Measurements from ENCODE around the gene KRT17.

DNA sequence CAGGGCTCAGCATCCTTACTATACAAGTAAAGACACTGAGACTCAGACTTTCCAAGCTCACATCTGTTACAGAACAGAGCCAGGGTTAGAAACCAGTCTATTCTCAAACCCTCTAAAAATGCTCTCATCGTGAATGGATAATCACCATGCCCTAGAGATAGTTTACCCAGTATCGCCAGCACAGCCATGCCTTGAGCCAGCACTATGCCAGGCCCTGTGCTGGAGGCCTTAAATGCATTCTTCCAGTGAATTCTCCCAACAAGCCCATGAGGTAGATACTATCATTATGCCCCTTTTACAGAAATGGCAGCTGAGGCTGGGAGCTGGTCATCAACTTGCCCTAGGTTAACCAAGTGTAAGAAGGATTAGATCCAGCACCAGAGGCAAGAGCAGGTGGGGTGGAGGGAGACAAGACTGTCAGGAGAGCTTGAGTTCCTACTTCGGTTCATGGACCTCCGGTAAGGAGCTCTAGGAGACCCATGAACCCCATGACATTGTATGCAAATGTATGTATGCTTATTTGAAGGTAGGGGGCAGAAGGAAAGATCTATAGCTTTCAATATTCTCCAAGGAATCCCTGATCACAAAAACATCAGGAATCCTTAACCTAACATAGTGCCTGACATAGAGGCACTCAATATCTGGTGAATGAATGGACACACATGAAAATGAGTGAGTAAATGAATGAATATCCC, 42.9 kb downstream of the KRT17 start:
- TF ChIP-seq, protein P1, sequence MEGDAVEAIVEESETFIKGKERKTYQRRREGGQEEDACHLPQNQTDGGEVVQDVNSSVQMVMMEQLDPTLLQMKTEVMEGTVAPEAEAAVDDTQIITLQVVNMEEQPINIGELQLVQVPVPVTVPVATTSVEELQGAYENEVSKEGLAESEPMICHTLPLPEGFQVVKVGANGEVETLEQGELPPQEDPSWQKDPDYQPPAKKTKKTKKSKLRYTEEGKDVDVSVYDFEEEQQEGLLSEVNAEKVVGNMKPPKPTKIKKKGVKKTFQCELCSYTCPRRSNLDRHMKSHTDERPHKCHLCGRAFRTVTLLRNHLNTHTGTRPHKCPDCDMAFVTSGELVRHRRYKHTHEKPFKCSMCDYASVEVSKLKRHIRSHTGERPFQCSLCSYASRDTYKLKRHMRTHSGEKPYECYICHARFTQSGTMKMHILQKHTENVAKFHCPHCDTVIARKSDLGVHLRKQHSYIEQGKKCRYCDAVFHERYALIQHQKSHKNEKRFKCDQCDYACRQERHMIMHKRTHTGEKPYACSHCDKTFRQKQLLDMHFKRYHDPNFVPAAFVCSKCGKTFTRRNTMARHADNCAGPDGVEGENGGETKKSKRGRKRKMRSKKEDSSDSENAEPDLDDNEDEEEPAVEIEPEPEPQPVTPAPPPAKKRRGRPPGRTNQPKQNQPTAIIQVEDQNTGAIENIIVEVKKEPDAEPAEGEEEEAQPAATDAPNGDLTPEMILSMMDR (IDR thresholded peaks at IDR 0.05): no peak
- TF ChIP-seq EZH2 (IDR thresholded peaks at IDR 0.05; ENCODE audit: borderline replicate concordance, insufficient read depth, low read depth, low read length, poor library complexity, severe bottlenecking): no peak
